ENCODE results near the gene TMEM50A. TPM values are rescaled to one million over a fixed set of nuclear protein-coding genes. Genes with fewer than 3 reads are reported as not detected.
A peak's percentile ranks its signal among the peaks of the same experiment; 100 is the strongest.
"Not testable (repeated sequence)": the region's sequence is repeated elsewhere in the genome, so short reads cannot be mapped to it uniquely, and the experiment has no call there.

TMEM50A gene
- total RNA-seq, 1 donor from 2014 or later: 72.0 TPM

GRCh38 chr1:25336922-25337354 is 1.2 kb upstream of the TMEM50A start:
- Histone ChIP-seq H3K27ac (replicated peaks) (peak overlapping the region; percentile 47), H3K4me3 (peak overlapping the region; percentile 85), H3K4me1 (peaks cover 41% of the 10 kb centered on the region)
- TF ChIP-seq CTCF (IDR thresholded peaks at IDR 0.05; ENCODE audit: borderline replicate concordance): peak; percentile 22
- H3K9me3 ChIP-seq (replicated peaks); intact Hi-C loops (cut with micrococcal nuclease); H3K27me3 ChIP-seq (ENCODE audit: low read depth); H3K36me3 ChIP-seq: not testable (repeated sequence)
- peak; percentile 51 for DNase-seq

- H3K9me3 ChIP-seq (replicated peaks); intact Hi-C loops (cut with micrococcal nuclease); H3K27me3 ChIP-seq (ENCODE audit: low read depth); DNase-seq; H3K36me3 ChIP-seq: not testable (repeated sequence)
- Histone ChIP-seq H3K4me3 (peak overlapping the region; percentile 85), H3K4me1 (peaks cover 46% of the 10 kb centered on the region), H3K27ac (replicated peaks) (peak overlapping the region; percentile 97)
Observed at GRCh38 chr1:25337483-25338187, 499 bp upstream of the TMEM50A start.

- no peaks in the 10 kb centered on the region for H3K9me3 ChIP-seq (replicated peaks)
- intact Hi-C loops (cut with micrococcal nuclease): no loop called here
- DNase-seq: no peak
- peak overlapping the region; percentile 97 for H3K27ac ChIP-seq (replicated peaks)
- no peak for TF ChIP-seq CTCF (IDR thresholded peaks at IDR 0.05; ENCODE audit: borderline replicate concordance)
- no peaks in the 10 kb centered on the region for H3K27me3 ChIP-seq (ENCODE audit: low read depth)
- H3K4me1 ChIP-seq: peaks cover 46% of the 10 kb centered on the region
- peaks cover 12% of the 10 kb centered on the region for H3K36me3 ChIP-seq
- peak overlapping the region; percentile 85 for H3K4me3 ChIP-seq
Observed at GRCh38 chr1:25338986-25339385, 852 bp downstream of the TMEM50A start.

- no peak overlapping the region for H3K27ac ChIP-seq (replicated peaks)
- no peak overlapping the region for H3K4me3 ChIP-seq
- TF ChIP-seq CTCF (IDR thresholded peaks at IDR 0.05; ENCODE audit: borderline replicate concordance): no peak
- H3K27me3 ChIP-seq (ENCODE audit: low read depth): no peaks in the 10 kb centered on the region
- intact Hi-C loops (cut with micrococcal nuclease): loop anchor here (10.0 kb wide), 1 partner anchor 97 kb away; the partner anchor contains the start of gene RSRP1
- peaks cover 45% of the 10 kb centered on the region for H3K4me1 ChIP-seq
- no peaks in the 10 kb centered on the region for H3K9me3 ChIP-seq (replicated peaks)
- no peak for DNase-seq
- peaks cover 37% of the 10 kb centered on the region for H3K36me3 ChIP-seq
Observed at GRCh38 chr1:25341746-25342145, 3.6 kb downstream of the TMEM50A start.

GRCh38 chr1:25342846-25343245 is 4.7 kb downstream of the TMEM50A start:
- Histone ChIP-seq H3K36me3 (peaks cover 41% of the 10 kb centered on the region), H3K4me3 (no peak overlapping the region), H3K4me1 (peaks cover 42% of the 10 kb centered on the region), H3K9me3 (replicated peaks) (no peaks in the 10 kb centered on the region), H3K27ac (replicated peaks) (no peak overlapping the region), H3K27me3 (ENCODE audit: low read depth) (no peaks in the 10 kb centered on the region)
- no peak for TF ChIP-seq CTCF (IDR thresholded peaks at IDR 0.05; ENCODE audit: borderline replicate concordance)
- intact Hi-C loops (cut with micrococcal nuclease): loop anchor here (10.0 kb wide), 1 partner anchor 98 kb away; the partner anchor contains the start of gene RSRP1
- DNase-seq: no peak

- Histone ChIP-seq H3K27ac (replicated peaks) (no peak overlapping the region), H3K27me3 (ENCODE audit: low read depth) (no peaks in the 10 kb centered on the region), H3K4me3 (no peak overlapping the region), H3K9me3 (replicated peaks) (no peaks in the 10 kb centered on the region), H3K4me1 (peaks cover 35% of the 10 kb centered on the region), H3K36me3 (peaks cover 50% of the 10 kb centered on the region)
- no peak for TF ChIP-seq CTCF (IDR thresholded peaks at IDR 0.05; ENCODE audit: borderline replicate concordance)
- intact Hi-C loops (cut with micrococcal nuclease): loop anchor here (10.0 kb wide), 1 partner anchor 99 kb away; the partner anchor contains the start of gene RSRP1
- DNase-seq: no peak
Observed at GRCh38 chr1:25343872-25344271, 5.7 kb downstream of the TMEM50A start.
